Activated CD8-positive, alpha-beta memory T cell treated with anti-CD3 and anti-CD28 coated beads for 1 hour (primary cell): ENCODE results near the gene SNAPC2.
"Not testable (repeated sequence)": the region's sequence is repeated elsewhere in the genome, so short reads cannot be mapped to it uniquely, and the experiment has no call there.

Source experiments
- DNase-seq, 2 donors: peaks; one replicate each; pipeline ENCODE4 v3.0.0-alpha.2; 2020; ENCODE audit warnings: low read depth in 1 of 2; ENCODE audit errors: extremely low read depth in 1 of 2

The SNAPC2 gene

GRCh38 chr19:7931221-7932061 is 11.3 kb downstream of the SNAPC2 start:
- DNase-seq = no peak

GRCh38 chr19:7932276-7932929 is 12.3 kb downstream of the SNAPC2 start:
- no peak for DNase-seq

- no peak for DNase-seq
Observed at GRCh38 chr19:7932930-7933300, 12.8 kb downstream of the SNAPC2 start.

- DNase-seq = no peak
Observed at GRCh38 chr19:7933411-7933810, 13.3 kb downstream of the SNAPC2 start.

GRCh38 chr19:7933828-7934725 is 13.9 kb downstream of the SNAPC2 start:
- DNase-seq = no peak

- no peak for DNase-seq
Observed at GRCh38 chr19:7934766-7935165, 14.6 kb downstream of the SNAPC2 start.

- no peak for DNase-seq
Observed at GRCh38 chr19:7940841-7941240, 20.7 kb downstream of the SNAPC2 start.

- no peak for DNase-seq
Observed at GRCh38 chr19:7941895-7942596, 21.9 kb downstream of the SNAPC2 start.

GRCh38 chr19:7942981-7943443 is 22.9 kb downstream of the SNAPC2 start:
- no peak for DNase-seq

- DNase-seq = peak; percentile 95
Observed at GRCh38 chr19:7943444-7944176, 23.5 kb downstream of the SNAPC2 start, which contains the start of gene TIMM44. TSS of gene TIMM44 (minus strand) at chr19:7943666. CDS start at chr19:7943651, 15 bp downstream.

GRCh38 chr19:7944177-7944761 is 24.1 kb downstream of the SNAPC2 start:
- DNase-seq = peak; percentile 40 to 74

- no peak for DNase-seq
Observed at GRCh38 chr19:7947939-7948338, 27.8 kb downstream of the SNAPC2 start.

- no peak for DNase-seq
Observed at GRCh38 chr19:7953060-7953459, 32.9 kb downstream of the SNAPC2 start.

GRCh38 chr19:7953576-7953975 is 33.4 kb downstream of the SNAPC2 start:
- no peak for DNase-seq

- DNase-seq = no peak
Observed at GRCh38 chr19:7955696-7956095, 35.6 kb downstream of the SNAPC2 start.

- DNase-seq = no peak
Observed at GRCh38 chr19:7959211-7959610, 39.1 kb downstream of the SNAPC2 start.

GRCh38 chr19:7961082-7961481 is 40.9 kb downstream of the SNAPC2 start:
- DNase-seq = not testable (repeated sequence)

- no peak for DNase-seq
Observed at GRCh38 chr19:7961920-7962626, 41.9 kb downstream of the SNAPC2 start.
